Measurements from ENCODE around the gene SNTN.

Gene SNTN

GRCh38 chr3:63654211-63654610, 1.7 kb downstream of the SNTN start:
- TF ChIP-seq CTCF (conservative IDR thresholded peaks at IDR 0.05; ENCODE audit: low read length): no peak
- DNase-seq (ENCODE audit: low read depth): peak; percentile 31
- no peak overlapping the region for H3K4me3 ChIP-seq (ENCODE audit: low read length)

GRCh38 chr3:63654931-63655330, 2.5 kb downstream of the SNTN start:
- no peak for TF ChIP-seq CTCF (conservative IDR thresholded peaks at IDR 0.05; ENCODE audit: low read length)
- H3K4me3 ChIP-seq (ENCODE audit: low read length): no peak overlapping the region
- DNase-seq (ENCODE audit: low read depth): peak; percentile 26

- DNase-seq (ENCODE audit: low read depth): peak; percentile 96
- H3K4me3 ChIP-seq (ENCODE audit: low read length): no peak overlapping the region
- TF ChIP-seq CTCF (conservative IDR thresholded peaks at IDR 0.05; ENCODE audit: low read length): no peak
These were observed 3.0 kb downstream of the SNTN start for GRCh38 chr3:63655519-63655918.

GRCh38 chr3:63656786-63657185, 4.3 kb downstream of the SNTN start:
- TF ChIP-seq CTCF (conservative IDR thresholded peaks at IDR 0.05; ENCODE audit: low read length): no peak
- H3K4me3 ChIP-seq (ENCODE audit: low read length): no peak overlapping the region
- DNase-seq (ENCODE audit: low read depth): peak; percentile 76

- DNase-seq (ENCODE audit: low read depth): no peak
- peak; percentile 38; the same call in 1 of the 2 replicates for TF ChIP-seq CTCF (conservative IDR thresholded peaks at IDR 0.05; ENCODE audit: low read length)
- H3K4me3 ChIP-seq (ENCODE audit: low read length): no peak overlapping the region
These were observed 8.8 kb downstream of the SNTN start for GRCh38 chr3:63661242-63661641.

- DNase-seq (ENCODE audit: low read depth): no peak
- no peak for TF ChIP-seq CTCF (conservative IDR thresholded peaks at IDR 0.05; ENCODE audit: low read length)
- no peak overlapping the region for H3K4me3 ChIP-seq (ENCODE audit: low read length)
These were observed 9.5 kb downstream of the SNTN start for GRCh38 chr3:63662011-63662410.

GRCh38 chr3:63662500-63662899, 10.0 kb downstream of the SNTN start:
- H3K4me3 ChIP-seq (ENCODE audit: low read length): no peak overlapping the region
- TF ChIP-seq CTCF (conservative IDR thresholded peaks at IDR 0.05; ENCODE audit: low read length): peak; percentile 32
- DNase-seq (ENCODE audit: low read depth): peak; percentile 27

All from AG10803 (cell line).